ENCODE data around the gene CCL14.

DNA sequence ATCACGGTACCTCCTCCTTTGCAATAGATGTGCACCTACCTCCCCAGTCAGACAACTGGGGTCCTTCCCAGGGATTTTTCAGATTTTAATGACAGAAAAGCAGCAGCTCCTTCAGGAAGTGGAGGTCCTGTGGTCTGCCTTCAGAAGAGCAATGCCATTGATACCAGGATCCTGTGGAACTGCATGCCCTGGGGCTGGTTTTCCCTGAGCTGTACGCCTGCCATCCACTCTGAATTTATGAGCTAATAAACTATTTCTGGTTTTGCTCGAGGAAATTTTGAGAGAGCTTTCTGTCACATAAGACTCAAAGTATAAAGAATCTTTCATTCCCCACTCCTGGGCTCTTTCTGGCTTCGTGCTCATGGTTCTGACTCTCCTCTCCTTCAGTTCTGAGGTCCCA, 41.2 kb upstream of the CCL14 start:
- TF ChIP-seq, protein P1, sequence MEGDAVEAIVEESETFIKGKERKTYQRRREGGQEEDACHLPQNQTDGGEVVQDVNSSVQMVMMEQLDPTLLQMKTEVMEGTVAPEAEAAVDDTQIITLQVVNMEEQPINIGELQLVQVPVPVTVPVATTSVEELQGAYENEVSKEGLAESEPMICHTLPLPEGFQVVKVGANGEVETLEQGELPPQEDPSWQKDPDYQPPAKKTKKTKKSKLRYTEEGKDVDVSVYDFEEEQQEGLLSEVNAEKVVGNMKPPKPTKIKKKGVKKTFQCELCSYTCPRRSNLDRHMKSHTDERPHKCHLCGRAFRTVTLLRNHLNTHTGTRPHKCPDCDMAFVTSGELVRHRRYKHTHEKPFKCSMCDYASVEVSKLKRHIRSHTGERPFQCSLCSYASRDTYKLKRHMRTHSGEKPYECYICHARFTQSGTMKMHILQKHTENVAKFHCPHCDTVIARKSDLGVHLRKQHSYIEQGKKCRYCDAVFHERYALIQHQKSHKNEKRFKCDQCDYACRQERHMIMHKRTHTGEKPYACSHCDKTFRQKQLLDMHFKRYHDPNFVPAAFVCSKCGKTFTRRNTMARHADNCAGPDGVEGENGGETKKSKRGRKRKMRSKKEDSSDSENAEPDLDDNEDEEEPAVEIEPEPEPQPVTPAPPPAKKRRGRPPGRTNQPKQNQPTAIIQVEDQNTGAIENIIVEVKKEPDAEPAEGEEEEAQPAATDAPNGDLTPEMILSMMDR (IDR thresholded peaks at IDR 0.05 in 8 of 11, conservative IDR thresholded peaks at IDR 0.05 in 3 of 11): no peak
- no peak for TF ChIP-seq POLR2A (IDR thresholded peaks at IDR 0.05)
